Islet of Langerhans (tissue), 1 donor: ENCODE data around the gene SERPINE2.

ENCODE experiments used
- FAIRE-seq: peaks from one replicate; lab custom pipeline; 2011; peaks lifted over from hg19 to GRCh38; lab: Jason Lieb, UNC

Gene SERPINE2

DNA sequence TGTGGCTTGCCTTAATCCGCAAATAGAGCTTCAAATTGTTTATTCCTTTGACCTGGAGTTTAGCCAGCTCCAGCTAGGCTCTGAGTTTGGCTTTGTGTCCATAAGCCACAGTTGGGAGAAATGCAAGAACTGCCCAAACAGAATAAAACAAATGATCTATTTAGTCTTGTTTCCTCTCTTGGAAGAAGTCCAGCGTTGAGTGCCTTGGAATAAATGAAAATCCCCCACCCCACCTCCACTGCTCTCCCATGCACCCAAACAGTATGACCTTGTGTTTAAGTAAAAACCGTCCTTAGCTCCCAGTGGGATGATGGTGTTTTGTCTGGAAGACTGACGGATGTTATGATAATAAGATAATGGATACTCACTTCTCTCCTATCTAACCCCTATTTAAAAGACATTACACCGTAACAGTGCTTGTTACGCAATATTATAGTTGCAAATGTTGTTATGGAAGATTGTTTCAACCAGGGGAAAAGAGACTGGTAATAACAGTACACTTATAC lies 3.2 kb upstream of the SERPINE2 start:
- no peak for FAIRE-seq

DNA sequence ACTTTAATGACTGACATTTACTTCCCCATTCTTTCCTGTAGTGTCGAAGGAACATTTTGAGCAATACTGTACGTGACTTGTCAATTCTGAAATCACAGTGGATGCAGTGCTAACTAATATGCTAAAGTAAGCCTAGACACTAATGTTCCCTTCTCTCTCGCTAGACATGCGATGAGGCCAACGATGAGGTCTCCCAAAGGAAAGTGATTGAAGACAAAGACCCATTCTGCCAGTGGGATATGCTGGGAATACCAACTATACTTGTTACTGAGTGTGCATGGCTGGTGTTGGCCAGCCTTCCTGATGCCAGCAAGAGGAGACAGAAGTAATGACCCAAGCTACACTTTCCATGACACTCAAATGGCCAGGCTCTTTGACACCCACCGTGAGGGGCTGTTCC lies 2.5 kb upstream of the SERPINE2 start:
- FAIRE-seq: no peak

DNA sequence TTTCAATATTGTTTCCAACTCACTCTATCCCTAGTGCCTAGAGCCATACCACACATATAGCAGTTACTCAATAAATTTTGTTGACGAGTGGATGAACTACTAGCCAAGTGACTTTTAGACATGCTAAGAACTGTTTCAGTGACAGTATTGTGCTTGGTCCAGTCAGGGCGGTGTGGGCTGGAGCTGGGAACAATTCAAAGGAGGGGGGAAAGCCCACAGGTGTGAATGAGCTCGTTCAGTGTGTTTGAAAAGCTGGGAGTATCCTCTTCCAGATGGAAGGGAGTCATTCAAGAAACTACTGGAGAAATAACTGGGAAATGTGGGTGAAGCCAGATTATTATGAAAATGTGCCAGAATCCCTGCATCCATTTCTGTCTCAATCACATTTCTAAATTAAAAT lies 1.7 kb upstream of the SERPINE2 start:
- FAIRE-seq: no peak

DNA sequence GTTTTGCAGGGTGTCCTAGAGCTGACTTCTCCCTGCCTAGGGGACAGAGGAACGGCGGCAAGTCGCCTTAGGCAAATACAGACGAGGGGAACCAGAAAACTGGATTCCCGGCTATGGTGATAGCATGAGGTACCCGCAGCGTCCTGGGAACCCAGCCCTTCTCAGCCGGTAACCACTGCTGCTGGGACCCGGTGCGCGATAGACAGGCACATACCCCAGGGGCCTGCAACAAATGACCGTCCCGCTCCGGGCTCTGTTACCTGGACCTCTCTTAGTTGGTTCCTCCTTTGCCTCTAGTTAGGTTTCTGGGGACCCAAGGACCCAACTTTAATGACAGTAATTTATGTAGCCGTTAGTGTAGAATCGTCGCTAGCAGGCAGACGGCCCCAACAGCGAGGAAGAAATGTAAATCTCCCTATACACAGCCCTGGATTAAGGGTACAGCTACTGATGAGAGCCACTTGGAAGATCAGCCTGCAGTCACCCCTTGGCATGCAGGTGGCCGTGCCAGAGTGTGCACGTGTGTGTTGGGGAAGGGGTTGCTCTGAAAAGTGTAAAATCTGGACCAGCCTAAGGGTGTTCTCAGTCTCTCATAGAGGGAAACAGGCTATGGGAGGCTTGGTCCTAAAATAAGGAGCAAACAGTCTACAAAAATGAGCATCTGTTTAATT lies 819 bp upstream of the SERPINE2 start:
- no peak for FAIRE-seq

DNA sequence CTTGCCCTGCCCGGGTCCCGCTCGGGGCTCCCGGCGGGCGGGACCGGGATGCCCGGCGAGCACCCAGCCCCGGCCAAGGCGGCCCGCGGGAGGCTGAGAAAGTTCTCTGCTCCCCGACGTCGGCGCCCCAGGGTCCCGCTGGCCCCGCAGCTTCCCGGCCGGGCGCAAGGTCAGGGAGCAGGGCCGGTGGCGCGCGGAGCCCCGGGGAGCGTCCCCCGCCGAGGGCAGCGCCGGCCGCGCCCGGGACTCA lies 331 bp downstream of the SERPINE2 start:
- FAIRE-seq: no peak

DNA sequence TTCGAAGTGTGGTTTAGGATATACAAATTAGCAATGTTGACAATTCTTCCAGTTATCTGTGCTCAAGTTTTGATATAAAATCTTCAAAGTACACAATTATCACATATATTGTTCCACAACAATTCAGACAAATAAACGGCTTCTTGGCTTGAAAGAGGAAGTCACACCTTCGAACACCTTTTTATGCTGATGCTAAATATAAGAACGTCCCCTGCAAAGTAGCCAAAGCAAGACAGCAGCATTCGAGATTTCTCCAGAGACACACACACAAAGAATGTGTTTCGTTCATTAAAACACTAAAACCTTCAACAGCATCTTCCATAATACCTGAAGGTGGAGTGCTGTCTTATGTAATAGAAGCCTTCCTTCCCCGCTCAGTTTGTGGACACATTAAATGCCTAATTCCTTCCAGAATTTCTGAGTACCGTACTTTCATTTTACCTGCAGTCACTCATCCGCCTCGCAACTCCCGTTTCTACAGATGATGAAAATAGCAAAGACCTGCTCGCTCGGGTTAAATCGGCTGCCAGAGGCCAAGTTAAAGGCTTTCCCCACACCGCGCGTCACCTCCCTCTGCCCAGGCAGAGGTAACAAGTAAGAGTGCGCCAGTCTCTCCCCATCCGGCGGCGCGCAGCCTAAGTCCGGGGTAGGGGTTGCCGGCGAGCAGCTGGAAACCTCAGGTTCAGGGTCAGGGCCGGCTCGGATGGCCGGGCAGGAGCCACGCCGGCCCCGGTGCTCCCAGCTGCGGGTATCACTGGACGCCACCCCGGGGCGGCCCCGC lies 847 bp downstream of the SERPINE2 start:
- peak; percentile 90 for FAIRE-seq

DNA sequence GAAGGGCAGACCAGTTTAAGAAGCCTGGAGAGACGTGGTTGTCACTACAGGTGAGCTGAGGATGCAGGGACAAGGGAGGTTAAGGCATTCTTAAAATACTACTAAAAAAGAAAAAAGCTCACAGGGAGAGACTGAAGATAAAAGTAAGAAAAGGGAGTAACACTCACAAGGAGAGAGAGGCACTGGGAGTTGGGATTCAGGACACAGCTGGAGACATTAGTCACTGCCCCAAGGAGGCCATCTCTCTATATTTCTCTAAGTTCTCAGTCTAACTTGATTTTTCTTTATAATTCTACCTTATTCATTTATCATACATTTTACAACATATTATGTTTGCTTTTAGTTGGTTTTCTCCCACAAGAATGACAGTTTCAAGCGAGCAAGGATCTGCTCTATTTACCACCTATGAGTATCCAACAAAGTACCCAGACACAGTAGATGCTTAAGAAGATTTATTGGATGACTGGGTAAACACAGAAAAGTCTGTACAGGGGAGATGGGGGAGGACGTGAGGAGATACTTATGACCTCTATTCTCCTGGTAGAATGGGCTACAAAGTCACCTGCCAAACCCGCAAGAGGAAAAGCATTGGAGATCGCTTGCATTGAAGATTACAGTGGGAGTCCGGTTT lies 2.2 kb downstream of the SERPINE2 start:
- no peak for FAIRE-seq

DNA sequence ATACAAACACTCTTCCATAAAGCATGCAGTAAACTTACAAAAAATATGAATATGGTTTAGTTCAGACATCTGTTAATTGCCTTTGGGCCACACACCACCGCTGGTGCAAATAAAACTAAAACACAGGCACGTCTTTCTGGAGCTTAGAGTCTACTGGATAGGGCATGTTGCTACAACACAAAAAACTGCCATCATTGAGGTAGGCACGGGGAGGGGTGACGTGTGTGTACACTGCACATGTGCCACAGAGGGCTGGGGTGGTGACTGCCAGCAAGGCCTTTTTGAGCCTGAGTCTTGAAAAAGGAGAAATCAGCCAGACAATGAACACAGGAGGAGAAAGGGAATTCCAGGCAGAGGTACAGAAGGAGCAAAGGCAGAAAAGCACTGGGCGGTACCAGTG lies 5.1 kb downstream of the SERPINE2 start:
- FAIRE-seq: no peak

DNA sequence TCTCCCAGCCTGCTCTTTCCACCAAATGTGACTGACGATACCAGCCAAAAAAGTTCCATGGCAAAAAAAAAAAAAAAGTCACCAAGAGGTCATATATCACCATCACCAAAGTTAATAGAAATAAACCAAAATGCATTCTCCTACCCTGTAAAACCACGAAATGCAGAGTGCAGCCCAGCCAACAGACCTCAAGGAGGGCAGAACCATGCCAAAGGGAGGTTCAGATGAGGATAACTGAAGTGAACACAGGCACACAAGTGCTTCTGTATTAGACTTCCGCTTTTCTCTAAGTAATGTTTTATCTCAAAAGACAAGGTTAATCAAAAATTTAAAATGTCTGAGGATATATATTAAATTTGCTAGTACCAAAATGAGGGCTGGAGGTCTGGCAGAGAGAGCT lies 5.5 kb downstream of the SERPINE2 start:
- no peak for FAIRE-seq

DNA sequence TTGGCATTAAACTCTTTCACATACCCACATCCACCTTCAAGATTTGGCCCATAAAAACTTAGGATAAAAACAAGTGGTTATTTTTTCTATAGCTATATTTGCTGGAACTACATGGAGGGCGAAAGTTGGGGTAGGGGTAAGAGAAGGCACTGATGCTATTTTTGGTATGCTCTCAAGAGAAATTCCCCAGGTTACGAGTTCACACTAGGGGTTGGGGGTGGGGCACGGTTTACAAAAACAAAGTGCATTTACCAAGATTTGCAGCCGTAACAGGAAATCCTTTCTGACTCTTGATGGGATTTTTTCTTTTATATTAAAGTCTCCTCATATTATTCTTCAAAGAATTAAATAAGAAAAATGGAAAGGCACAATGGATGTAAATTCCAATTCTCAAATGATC lies 6.8 kb downstream of the SERPINE2 start:
- FAIRE-seq: no peak

DNA sequence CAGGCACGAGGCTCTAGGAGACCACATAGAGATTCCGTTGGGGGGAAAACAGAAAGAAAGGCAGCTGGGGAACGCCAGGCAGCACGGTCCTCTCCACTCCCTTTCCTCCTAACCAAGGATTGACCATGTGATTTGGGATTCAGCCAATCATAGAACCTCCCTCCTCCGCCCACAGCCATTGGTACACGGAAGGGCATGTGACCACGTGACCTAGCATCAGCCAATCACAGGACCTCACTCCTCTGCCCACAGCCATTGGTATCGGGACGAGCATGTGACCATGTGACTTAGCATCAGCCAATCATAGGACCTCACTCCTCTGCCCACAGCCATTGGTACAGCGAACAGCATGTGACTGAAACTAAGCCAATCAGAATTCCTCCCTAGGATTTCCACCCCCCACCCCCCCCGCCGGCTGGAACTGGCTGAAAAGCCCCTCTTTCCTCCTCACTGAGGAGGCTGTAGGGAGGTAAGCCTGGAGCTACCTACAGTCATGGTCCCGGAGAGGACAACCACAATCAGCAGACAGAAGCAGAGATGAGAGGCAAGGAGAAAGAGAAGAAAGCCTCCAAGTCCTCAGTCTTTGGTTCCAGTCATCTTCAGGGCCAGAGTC lies 7.6 kb downstream of the SERPINE2 start:
- no peak for FAIRE-seq

DNA sequence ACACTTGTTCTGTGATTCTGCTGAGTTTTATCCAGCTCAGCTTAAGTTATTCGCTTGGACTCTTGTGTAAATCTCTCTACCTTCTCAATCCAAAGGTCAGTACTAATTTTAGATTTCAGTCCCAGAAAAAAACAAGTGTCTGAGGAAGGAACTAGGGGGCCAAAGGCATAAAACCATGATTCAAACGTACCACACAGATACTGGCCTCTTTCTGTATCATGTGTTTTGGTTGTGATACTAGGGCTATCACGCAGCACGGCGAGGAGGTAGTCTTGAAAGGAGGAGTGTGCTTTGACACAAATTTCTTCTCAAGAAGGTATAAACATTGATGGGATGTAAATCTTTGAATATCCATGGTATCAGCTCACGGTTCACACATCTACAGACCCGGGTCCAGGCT lies 8.3 kb downstream of the SERPINE2 start:
- FAIRE-seq: no peak

DNA sequence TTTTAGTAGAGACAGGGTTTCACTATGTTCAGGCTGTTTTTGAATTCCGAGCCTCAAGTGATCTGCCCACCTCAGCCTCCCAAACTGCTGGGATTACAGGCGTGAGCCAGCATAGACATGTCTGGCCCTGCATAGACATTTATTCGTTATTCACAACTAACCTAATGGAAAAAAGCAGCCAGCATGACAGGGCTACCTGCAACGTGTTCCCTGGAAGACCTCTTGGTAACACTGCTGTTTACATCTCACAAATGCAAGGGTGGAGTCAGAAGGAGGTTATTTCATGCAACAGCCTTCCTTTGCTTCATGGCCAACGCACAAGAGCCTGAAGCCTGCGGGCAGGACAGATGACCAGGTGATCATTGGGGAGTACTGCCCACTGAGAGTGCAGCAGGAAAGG lies 9.2 kb downstream of the SERPINE2 start:
- FAIRE-seq: no peak

DNA sequence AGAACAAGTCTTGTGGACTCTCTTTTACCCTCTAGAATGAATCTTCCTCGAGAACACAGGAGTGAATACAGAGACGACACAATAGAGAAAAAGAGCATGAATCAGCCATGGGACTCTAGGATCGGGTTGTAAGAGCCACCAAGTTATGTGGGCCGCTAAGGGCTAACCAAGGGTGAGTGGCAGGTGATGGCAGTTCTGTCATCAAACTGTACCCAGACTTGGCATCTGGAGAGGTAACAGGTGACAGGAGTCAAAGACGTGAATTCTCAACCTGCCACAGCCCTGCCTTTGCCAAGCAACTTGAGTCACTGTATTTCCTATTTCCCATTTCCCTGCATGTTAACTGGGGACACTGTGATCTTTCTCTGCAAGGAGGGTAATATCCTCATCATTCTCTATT lies 11.2 kb downstream of the SERPINE2 start:
- FAIRE-seq: no peak

DNA sequence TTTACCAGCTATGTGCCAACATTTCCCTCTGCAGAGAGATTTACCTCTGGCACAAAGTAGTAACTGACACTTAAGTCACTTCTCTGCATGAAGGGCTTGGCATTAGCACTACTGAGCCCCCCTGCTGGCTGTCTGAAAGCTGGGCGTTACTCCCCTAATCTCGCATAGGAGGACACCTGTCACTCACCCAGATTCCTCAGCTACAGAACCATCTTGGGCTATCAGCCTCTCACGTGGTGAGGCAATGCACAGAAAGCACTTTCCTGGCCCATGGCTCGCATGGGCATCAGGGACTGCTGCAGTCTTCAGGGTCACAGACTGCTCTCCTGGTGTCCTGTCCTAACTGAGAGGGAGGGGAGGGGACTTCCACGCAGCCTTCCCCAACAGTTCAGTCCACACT lies 12.0 kb downstream of the SERPINE2 start:
- FAIRE-seq: no peak

DNA sequence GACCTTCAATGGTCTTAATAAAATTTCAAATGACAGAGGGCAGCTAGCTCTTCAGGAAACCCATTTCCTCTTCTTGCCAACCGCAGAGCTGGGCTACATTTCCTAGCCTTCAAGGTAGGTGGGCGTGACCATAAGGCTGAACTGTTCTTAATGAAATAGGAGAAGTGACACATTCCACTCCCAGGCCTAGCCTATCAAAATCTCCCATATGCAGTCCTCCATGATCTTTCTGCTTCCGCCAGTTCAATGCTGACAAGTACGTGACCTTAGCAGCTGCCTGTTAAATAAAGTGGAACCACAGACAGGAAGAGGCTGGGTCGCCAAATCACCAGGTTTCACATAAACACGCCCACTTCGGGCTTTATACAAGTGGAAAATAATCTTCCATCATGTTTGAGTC lies 13.2 kb downstream of the SERPINE2 start:
- FAIRE-seq: no peak

DNA sequence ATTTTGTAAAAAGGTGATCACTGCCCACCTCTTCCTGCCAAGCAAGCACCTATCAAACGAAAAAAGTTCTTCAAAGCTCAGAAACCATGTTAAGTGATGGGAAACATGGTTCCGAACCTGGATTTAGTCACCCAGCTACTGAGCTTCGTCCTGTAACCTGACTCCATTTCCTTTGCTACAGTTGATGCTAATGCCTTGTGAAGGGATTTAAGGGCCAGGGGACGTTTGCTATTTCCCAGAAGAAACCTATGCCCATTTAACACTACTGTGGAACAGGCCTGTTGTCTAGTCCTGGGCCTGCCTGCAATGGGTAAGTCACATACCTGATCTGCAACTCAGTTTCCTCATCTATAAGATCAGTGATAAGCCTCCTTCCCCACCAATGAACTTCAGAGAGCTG lies 14.8 kb downstream of the SERPINE2 start:
- FAIRE-seq: no peak

DNA sequence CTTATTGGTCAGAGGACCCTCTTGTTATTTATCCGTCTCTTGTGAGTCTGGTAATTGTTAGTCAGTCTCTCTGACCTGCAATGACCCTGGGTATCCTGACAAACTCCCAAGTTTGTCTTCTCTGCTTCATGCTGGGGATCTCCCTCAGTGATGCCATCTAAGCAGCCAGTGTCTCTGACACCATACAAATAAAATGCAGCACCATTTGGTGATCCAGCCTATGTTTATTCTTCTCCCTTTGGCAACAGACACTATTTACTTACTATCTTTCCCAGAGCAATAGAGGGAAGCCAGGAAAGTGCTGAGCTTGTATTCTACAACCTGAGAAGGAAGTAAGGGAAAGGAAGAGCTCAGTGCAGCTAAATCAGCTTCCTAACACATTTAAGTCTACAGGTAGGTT lies 15.9 kb downstream of the SERPINE2 start:
- FAIRE-seq: peak; percentile 97

DNA sequence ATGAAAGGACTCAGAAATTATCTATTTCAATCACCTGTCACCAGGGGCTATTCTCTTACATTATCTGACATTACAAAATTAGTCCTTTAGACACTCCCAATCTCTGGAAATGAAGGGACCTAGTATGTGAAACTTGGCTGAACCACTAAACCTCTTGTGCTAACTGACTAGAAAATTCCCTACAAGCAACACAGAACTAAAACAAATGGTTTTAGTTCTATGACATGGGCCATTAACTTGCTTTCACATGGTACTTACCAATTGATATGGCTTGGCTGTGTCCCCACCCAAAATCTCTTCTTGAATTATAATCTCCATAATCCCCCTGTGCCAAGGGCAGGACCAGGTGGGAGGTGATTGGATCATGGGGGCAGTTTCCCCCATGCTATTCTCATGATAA lies 16.6 kb downstream of the SERPINE2 start:
- no peak for FAIRE-seq

DNA sequence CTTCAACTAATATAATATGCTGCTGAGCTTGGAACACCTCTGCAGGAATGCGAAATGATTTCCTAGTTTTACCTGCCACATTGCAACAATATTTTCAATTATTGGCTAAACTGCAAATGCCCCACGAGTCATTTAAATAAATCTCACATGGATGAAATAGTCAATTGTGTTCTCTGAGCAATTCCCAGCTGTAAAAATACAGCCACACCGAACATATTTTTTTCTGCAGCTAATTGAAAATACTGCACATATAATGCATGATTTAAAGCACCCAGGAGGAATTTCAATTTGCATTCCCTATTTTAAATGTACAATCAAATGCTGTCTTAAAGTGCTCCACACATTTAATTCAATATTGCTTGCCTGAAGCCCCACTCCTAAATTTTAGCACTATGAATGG lies 18.6 kb downstream of the SERPINE2 start:
- FAIRE-seq: no peak

DNA sequence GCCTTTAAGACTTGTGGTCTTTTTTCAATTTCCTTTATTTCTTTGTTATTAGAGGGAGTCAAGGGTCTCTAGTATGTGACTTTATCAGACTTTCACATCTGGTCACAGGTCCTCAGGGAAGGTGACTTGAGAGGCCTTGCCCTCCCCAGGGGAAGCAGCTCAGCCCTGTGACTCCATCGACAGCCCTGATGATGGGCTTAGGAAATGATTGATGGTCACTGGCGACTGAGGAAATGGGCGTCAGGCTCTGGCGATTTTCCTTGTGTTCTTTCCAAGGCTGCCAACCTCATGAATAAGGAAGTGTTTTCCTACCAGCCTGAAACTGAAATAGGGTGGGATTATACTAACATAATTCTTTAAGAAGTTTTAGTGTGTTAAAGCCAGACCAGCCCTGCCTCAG lies 21.1 kb downstream of the SERPINE2 start:
- no peak for FAIRE-seq

DNA sequence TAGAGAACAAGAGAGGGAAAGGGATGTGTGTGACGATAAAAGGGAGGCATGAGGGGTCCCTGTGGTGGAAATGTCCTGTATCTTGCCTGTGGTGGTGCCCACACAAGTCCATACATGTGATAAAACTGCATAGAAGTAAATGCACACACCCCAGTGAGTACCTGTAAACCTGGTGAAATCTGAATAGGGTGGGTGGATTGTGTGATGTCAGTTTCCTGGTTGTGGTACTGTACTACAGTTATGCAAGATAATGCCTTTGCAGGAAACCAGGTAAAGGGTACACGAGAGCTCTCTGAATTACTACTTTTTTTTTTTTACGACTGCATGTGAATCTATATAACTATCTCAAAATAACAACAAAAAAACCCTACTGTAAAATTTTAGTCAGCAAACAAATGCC lies 22.1 kb downstream of the SERPINE2 start:
- FAIRE-seq: no peak

DNA sequence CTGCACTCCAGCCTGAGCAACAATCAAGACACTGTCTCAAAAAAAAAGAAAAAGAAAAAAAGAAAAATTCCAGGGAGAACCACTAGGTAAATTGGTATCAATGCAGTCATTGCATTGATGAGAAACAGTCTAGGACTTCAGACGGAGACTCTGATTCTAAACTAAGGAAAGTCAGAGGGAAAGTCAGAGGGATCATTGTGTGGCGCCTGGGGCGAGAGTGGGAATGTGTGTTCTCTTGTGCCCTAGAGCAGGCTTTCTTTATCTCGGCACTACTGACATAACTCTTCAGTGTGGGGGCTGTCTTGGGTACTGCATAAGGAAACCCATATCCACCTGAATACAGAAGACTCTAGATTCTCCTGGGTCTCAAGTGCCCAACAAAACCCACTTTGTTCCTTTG lies 24.8 kb downstream of the SERPINE2 start:
- no peak for FAIRE-seq
